DMS 273 treated with DMSO at 0.1 percent for 48 hours (cell line): ENCODE data around the gene OR5B2.
"Not testable (repeated sequence)": the region's sequence is repeated elsewhere in the genome, so short reads cannot be mapped to it uniquely, and the experiment has no call there.

Experiments
- DNase-seq: peaks from one replicate; lab custom pipeline; 2025; lab: John Stamatoyannopoulos, UW

OR5B2 gene

DNA sequence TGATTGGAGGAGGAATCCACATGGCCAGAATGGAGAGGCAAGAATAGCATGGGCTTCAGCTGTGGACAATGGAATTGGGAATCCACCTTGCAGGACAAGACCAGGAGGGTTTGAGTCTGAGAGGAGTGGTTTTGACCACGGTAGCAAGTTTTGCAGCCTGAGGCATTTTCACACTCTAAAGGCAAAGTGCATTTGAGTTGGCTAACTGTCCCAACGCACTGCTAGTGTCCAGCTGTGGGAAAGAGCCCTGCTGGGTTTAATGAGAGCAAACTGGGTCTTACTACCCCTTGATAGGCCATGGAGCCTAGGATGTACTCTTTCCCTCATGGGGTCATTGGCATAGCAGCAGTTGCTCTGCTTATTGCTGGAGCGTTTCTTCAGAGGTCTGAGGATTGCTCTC is at the start of gene OR5B2:
Gene OR5B2 (minus strand): TSS at position 101 of the 400 bp plus-strand sequence. CDS start 4,860 bp downstream, outside the sequence.
- DNase-seq, result no peak

DNA sequence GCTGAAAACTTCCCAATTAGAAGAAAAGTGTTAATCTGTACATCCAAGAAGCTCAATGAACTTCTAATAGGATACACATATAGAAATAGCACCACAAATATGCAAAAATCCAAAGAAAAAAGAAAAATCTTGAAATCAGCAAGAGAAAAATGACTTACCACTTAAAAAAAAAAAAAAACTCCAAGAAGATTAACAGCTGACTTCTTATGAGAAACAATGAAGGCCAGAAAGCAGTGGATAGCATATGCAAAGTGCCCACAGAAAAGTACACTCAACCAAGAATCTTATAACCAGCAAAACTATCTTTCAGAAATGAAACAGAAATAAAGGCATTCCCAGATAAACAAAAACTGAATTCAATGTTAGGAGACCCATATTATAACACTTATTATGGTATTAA is 44.0 kb upstream of the OR5B2 start:
- DNase-seq, result no peak

DNA sequence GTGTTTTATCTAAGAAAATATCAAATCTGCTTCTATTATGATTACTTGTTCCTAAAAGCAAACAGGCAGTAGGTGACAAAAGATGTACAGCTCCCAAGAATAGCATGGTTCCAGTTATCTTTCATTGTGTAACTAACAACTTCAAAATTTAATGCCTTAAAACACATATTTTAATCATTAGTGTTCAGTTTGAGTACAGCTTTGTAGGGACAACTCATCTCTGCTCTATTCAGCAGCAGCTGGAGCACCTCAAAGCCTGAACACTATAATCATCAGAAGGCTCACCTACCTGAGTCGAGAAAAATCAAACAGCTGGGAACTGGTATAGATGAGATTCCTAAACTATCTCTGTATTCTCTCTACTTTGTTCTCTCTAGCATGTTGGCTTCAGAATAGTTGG is 38.4 kb upstream of the OR5B2 start:
- no peak for DNase-seq

DNA sequence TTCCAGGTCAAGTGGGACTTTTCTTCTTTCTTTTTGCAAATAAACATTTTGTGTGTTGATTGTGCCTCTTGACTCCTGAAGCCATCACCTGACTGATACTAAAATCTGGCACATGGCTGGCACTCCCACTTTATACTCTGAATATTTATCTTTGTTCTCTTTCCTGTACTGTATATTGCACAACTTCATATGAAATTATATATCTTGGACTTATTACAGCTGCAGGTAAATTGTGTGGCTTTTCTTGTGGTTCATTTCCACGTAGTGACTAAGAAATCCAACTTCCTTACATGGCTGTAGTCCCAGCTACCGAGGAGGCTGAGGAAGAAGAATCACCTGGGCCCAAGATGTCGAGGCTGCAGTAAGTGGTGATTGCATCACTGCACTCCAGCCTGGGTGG is 37.8 kb upstream of the OR5B2 start:
- no peak for DNase-seq

DNA sequence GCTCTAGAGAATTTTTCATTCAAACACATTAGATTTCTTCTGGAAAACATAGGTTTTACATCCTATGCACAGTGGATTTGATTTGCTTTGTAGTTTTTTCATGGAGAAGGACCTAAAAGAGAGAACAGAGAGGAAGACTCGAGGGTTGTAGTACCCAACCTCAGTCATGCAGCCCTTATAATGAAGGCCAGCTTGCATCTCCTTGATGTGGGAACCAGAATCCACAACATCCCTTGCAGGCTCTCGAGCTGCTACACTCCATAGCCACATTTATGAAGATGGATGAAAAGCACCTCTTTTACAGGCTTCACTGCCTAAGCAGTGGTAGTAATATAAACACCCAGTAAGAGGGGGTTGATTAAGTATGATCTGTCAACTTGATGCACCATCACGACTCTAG is 23.7 kb upstream of the OR5B2 start:
- DNase-seq, result no peak

DNA sequence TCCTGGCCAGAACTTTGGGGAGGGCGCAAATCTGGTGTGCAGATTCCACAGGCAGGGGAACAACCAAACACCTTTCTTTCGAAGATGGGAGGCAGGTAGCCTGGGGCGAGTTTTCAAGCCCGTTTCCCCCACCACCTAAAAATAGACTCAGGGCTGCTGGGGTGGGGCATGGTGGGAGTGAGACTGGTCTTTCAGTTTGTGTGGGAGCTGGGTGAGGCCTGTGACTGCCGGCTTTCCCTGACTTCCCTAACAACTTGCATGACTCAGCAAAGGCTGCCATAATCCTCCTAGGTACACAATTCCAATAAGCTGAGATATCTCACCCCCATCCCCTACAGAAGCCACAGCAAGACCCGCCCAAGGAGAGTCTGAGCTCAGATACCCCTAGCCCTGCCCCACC is 18.4 kb upstream of the OR5B2 start:
- DNase-seq, result no peak

DNA sequence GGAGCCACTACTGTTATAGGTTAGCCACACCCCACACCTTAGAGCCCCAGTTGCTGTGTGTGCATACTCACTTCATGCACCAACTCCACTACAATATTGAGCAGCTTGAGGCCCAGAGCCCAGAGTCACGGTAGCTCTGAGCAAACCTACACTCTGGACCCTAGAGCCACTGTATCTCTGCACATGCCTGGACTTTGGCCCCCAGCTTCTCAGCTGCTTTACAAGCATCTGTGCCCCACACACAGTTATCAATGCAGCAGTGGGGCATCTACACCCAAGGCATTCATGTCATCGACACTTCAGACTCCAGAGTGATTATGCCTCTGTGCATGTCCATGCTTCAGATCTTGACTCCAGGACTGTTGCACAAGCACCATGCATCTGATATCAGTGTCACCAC is 16.4 kb upstream of the OR5B2 start:
- DNase-seq, result no peak

DNA sequence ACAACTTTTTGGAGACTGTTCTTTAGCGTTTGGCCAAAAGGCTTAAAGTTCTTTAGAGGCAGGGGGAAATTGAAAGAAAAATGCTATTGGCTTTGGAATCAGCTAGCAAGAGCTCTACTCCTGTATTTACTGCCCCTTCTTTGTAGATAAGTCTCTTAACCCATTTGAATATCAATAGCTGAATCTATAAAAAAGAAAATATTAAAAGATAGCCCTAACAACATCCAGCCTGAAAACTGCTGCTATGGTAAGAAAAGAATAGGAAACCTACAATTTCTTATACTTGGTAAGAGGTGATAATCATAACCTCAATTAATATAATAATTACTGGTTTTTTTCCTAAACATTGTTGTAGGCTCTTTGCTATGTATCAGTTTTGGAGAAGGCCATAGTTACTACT is 14.2 kb upstream of the OR5B2 start, which contains the start of gene OR5B12:
Gene OR5B12 (minus strand): TSS at position 101 of the 400 bp plus-strand sequence. CDS start 2,085 bp downstream, outside the sequence.
- no peak for DNase-seq

DNA sequence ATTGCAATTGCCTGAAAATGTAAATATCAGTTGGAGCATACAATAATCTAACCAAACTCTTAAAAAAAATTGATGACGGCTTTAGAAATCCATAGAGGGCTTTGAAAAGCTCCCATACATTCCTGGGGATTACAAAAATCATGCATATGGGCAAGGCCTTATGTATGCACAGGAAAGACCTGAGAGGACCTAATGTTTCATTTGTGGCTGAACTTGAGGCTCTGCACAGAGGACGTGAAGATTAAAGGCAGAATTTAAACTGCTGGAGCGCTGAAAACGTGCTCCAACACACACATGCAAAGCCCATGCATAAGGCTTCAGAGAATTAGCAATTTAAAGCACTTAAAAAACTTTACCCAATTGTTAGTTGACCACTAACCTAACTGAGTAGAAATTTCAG is 10.6 kb upstream of the OR5B2 start:
- DNase-seq, result no peak

DNA sequence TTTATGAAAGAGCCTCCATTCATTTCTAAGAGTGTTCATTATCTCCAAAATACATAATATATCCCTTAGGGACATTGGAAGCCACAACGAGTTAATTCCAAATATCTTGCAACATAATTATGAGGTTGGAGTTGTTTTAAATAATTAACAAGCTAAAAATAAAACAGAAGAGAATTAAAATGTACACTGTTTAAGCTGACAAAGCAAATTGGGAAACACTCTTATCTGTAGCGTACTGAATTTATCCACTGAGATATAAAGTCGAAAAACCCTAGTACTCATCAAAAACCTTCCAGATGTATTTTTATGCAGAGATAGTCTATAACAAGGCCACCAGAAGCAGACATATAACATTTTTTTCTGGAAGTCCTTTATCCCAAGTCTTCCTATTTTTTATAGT is 6.3 kb upstream of the OR5B2 start:
- DNase-seq, result no peak

DNA sequence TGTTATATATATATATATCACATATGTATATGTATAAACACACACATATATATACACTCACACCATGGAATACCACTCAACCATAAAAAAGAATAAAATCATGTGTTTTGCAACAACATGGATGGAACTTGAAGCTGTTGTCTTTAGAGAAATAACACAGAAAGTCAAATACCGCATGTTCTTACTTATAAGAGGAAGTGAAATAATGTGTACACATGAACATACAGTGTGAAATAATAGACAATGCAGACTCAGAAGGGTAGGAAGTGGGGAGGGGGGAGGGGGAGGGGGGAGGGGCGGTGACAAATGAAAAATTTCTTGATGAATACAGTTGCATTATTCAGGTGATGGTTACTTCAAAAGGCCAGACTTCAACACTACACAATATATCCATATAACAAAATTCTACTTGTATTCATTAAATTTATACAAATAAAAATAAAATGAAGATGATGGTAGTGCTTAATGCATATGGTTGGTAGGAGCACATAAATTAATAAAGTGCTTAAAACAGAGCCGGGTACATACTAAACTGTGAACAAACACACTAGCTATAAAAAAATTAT is 5.8 kb upstream of the OR5B2 start:
- DNase-seq, result no peak

DNA sequence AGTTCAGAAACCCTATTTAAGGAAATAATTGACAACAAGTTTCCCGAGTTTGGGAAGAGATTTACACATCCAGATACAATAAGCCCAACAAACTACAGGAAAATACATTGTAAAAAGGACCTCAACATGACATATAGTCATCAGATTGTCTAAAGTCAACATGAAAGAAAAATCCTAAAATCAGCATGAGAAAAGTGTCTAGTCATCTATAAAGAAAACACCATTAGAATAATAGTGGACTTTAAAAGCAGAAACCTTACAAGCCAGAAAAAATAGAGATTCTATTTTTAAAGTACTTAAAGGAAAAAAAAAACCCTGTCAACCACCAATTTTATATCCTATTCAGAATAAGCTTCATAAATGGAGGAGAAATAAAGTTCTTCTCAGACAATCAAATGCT is 1.4 kb upstream of the OR5B2 start:
- DNase-seq, result no peak

DNA sequence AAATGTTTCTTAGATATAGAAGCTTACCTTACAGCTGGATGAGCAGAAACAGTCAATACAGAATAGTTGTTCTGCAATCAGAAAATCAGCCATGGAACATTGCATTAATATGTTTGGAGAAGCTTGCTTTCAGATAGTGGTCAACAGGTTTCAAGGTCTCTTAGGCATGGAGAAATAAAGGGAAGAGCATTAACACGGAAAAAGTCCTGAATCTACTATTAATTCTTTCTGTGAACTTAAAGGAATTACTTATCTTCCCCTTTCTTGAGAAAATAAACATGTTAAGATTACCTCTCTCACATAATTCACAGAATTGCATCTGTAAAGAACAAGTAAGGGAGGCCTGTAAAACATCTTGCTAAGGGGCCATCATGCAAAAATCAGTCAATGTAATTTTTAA is 21.1 kb downstream of the OR5B2 start, which contains the start of gene OR5B3:
Gene OR5B3 (minus strand): TSS at position 101 of the 400 bp plus-strand sequence. CDS start 3,465 bp downstream, outside the sequence.
- DNase-seq, result no peak

DNA sequence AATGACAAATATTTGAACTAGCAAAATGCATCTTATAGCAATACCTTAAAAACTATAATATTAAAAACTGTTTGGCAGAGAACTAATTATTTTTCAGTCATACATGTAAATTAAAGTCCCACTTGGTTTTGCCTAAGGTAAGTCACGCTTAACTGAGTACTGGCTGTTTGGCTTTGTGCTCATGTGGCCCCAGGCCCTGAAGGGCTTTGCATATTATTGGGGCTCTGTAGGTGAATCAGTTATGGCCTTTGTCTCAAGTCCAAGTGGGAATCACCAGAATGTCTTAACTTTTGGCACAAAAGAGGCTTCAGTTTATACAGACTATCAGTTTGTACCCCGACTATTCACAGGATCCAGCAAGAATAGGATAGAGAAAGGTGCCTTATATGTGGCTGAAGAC is 28.3 kb downstream of the OR5B2 start:
- not testable (repeated sequence) for DNase-seq

DNA sequence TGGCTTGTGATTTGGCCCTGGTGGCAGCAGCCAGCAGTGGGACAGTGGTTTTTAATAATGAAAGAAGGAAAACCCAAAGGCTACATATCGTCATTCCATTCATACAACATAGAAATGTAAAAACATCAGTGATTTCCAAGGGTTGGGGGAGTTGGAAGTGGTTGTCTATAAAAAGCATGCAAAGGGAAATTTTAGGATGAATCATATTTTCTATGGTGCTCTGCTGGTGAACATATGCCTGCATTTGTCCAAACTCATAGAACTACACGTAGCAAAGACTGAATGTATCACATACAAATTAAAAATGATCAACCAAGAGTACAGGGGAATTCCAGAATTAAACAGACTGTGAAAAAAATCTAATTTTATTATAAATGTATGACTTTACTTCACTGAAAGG is 32.3 kb downstream of the OR5B2 start:
- DNase-seq, result no peak

DNA sequence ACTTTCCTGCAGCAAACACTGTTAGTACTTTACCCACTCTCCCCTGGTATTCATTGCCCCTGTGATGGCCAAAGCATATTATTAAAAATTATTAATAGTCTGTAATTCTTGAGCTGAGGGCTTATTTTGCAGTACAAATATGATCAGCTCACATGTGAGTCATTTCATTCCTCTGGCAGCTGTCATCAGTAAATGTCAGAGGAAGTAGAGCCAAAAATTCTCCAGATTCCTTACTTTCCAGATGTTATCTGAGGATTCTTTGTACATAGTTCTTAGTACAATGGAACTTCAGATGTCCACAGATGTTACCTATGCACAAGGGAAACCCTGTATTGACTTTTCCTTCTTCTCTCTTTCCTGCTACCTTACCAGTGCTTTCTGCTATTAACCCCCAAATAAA is 33.7 kb downstream of the OR5B2 start:
- no peak for DNase-seq

DNA sequence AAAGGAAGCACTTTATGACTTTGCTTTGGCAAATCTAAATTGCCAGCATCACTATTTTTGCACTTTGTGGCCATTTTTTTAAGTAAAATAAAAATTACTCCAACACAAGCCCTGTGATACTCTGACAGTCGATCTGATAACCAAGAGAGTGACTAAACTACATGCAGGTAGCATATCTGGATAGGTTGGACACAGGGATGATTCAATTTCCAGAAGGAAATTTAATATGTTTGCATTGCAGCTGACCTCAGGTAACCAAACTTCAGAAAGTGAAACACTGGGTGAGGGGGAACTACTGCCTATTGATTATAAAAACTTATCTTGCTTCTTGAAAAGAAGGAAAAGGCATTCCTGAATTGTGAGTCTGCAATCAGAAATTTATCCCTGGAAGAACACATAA is 35.2 kb downstream of the OR5B2 start:
- DNase-seq, result no peak

DNA sequence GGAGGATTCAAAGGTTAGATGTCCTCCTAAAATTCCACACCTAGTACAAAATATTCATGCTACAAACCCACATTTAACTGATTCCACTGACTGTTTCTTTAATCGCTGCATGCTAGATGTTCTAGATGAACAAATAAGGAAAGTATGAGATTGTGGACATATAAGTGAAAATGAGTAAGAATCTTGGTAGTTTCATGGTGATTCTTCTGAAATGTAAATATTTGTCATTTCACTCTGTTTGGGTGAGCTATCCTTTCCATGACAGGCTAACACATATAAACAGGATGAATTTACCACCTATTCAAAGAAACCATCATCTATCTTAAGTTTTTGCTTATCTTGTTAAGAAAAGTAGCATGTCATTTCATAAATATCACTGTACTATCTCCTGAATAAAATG is 36.0 kb downstream of the OR5B2 start:
- DNase-seq, result no peak

DNA sequence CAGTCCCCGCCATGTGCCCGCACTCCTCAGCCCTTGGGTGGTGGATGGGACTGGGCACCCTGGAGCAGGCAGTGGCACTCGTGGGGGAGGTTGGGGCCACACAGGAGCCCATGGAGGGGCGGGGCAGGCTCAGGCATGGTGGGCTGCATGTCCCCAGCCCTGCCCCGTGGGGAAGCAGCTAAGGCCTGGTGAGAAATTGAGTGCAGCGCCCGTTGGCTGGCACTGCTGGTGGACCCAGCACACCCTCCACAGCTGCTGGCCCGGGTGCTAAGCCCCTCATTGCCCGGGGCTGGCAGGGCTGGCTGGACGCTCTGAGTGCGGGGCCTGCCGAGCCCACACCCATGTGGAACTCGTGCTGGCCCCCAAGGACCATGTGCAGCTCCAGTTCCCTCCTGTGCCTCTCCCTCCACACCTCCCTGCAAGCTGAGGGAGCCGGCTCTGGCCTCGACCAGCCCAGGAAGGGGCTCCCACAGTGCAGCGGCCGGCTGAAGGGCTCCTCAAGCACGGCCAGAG is 37.3 kb downstream of the OR5B2 start:
- no peak for DNase-seq
